Measurements from ENCODE around the gene GOLT1A.

GOLT1A gene

DNA sequence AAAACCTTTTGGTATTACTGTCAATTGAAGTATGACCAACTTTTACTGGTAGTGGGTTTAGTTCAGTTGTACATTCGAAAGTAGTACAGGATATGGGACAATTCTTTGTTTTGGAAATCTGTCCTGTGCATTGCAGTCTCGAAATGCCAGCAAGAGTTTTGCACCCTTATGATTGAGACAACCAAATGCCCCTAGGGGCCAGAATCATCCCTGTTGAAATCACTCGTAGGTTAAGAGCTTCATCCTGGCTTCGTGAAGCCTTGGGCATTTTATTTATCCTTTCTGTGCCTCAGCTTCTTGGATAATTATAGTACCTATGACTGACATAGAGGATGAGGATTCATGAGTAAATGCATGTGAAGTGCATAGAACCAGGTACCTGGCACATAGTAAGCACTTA, 2.4 kb upstream of the GOLT1A start:
- no peaks in the 10 kb centered on the region for H3K36me3 ChIP-seq (ENCODE audit: insufficient read depth, low read length)
- no peaks in the 10 kb centered on the region for H3F3A ChIP-seq (ENCODE audit: insufficient read depth, low read length)
- no peaks in the 10 kb centered on the region for H4K20me1 ChIP-seq (ENCODE audit: insufficient read depth, low read length)
- no peaks in the 10 kb centered on the region for H3K9me2 ChIP-seq (ENCODE audit: low read depth, low read length)
- H2AFZ ChIP-seq (ENCODE audit: low read length): no peak overlapping the region
- H3K79me2 ChIP-seq (ENCODE audit: insufficient read depth, low read length): no peaks in the 10 kb centered on the region
- no peaks in the 10 kb centered on the region for H3K27me3 ChIP-seq (ENCODE audit: insufficient read depth, low read length)
- no peak overlapping the region for H3K9ac ChIP-seq (ENCODE audit: low read length)
- no peak overlapping the region for H3K4me2 ChIP-seq (ENCODE audit: low read length)
- H3K4me1 ChIP-seq (ENCODE audit: insufficient read depth, low read length, severe bottlenecking): no peaks in the 10 kb centered on the region
- no peak overlapping the region for H3K4me3 ChIP-seq (ENCODE audit: low read depth, low read length, poor library complexity, severe bottlenecking)
- TF ChIP-seq, protein P1, sequence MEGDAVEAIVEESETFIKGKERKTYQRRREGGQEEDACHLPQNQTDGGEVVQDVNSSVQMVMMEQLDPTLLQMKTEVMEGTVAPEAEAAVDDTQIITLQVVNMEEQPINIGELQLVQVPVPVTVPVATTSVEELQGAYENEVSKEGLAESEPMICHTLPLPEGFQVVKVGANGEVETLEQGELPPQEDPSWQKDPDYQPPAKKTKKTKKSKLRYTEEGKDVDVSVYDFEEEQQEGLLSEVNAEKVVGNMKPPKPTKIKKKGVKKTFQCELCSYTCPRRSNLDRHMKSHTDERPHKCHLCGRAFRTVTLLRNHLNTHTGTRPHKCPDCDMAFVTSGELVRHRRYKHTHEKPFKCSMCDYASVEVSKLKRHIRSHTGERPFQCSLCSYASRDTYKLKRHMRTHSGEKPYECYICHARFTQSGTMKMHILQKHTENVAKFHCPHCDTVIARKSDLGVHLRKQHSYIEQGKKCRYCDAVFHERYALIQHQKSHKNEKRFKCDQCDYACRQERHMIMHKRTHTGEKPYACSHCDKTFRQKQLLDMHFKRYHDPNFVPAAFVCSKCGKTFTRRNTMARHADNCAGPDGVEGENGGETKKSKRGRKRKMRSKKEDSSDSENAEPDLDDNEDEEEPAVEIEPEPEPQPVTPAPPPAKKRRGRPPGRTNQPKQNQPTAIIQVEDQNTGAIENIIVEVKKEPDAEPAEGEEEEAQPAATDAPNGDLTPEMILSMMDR (IDR thresholded peaks at IDR 0.05; ENCODE audit: low read length): no peak
- TF ChIP-seq EZH2 (IDR thresholded peaks at IDR 0.05; ENCODE audit: borderline replicate concordance, low read length): no peak
- no peak overlapping the region for H3K27ac ChIP-seq (ENCODE audit: low read depth, low read length, poor library complexity, severe bottlenecking)
- no peaks in the 10 kb centered on the region for H3K9me3 ChIP-seq (ENCODE audit: low read length)

DNA sequence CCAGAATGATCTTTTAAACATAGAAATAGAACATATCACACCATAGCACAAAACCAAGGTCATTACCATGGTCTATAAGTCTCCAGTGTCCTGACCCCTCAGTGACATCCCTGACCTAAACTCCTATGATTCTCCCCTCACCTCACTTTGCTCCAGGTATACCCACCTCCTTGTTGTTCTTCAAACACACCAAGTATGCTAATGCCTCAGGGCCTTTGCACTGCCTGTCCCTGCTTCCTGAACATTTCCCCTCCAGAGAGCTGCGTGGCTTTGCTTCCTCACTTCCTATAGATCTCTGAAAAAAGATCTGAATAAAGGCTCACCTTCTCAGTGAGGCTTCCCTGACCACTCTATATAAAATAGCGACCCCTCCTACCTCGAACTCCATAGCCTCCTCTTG, 1.1 kb downstream of the GOLT1A start:
- H3K4me2 ChIP-seq (ENCODE audit: low read length): no peak overlapping the region
- H3K9me2 ChIP-seq (ENCODE audit: low read depth, low read length): no peaks in the 10 kb centered on the region
- H3K27ac ChIP-seq (ENCODE audit: low read depth, low read length, poor library complexity, severe bottlenecking): no peak overlapping the region
- no peaks in the 10 kb centered on the region for H3K36me3 ChIP-seq (ENCODE audit: insufficient read depth, low read length)
- no peaks in the 10 kb centered on the region for H3K79me2 ChIP-seq (ENCODE audit: insufficient read depth, low read length)
- H2AFZ ChIP-seq (ENCODE audit: low read length): no peak overlapping the region
- H3K4me1 ChIP-seq (ENCODE audit: insufficient read depth, low read length, severe bottlenecking): no peaks in the 10 kb centered on the region
- H3K27me3 ChIP-seq (ENCODE audit: insufficient read depth, low read length): no peaks in the 10 kb centered on the region
- no peak overlapping the region for H3K4me3 ChIP-seq (ENCODE audit: low read depth, low read length, poor library complexity, severe bottlenecking)
- TF ChIP-seq EZH2 (IDR thresholded peaks at IDR 0.05; ENCODE audit: borderline replicate concordance, low read length): no peak
- TF ChIP-seq, protein P1 (IDR thresholded peaks at IDR 0.05; ENCODE audit: low read length): no peak
- H3K9ac ChIP-seq (ENCODE audit: low read length): no peak overlapping the region
- no peaks in the 10 kb centered on the region for H4K20me1 ChIP-seq (ENCODE audit: insufficient read depth, low read length)
- no peaks in the 10 kb centered on the region for H3F3A ChIP-seq (ENCODE audit: insufficient read depth, low read length)
- no peaks in the 10 kb centered on the region for H3K9me3 ChIP-seq (ENCODE audit: low read length)

DNA sequence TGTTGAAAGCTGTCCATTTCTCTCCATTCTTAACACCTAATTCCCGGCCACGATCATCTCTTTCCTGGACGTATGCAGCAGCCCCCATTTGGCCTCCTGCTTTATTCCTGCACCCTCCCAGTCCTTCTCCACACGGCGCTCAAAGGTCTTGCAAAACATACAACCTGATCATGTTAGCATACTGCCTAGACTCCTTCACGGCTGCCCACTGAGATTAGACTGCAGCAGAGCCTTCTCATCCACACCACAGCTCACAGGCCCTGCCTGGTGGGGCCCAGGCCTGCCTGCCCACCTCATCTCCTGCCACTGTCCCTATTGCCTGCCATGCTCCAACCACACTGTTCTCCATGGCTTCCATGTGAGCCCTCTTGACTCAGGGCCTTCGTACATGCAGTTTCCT, 2.7 kb downstream of the GOLT1A start:
- no peaks in the 10 kb centered on the region for H3K27me3 ChIP-seq (ENCODE audit: insufficient read depth, low read length)
- no peak overlapping the region for H3K4me2 ChIP-seq (ENCODE audit: low read length)
- H3K36me3 ChIP-seq (ENCODE audit: insufficient read depth, low read length): no peaks in the 10 kb centered on the region
- H3K4me1 ChIP-seq (ENCODE audit: insufficient read depth, low read length, severe bottlenecking): no peaks in the 10 kb centered on the region
- H2AFZ ChIP-seq (ENCODE audit: low read length): no peak overlapping the region
- H3F3A ChIP-seq (ENCODE audit: insufficient read depth, low read length): no peaks in the 10 kb centered on the region
- H3K27ac ChIP-seq (ENCODE audit: low read depth, low read length, poor library complexity, severe bottlenecking): no peak overlapping the region
- no peaks in the 10 kb centered on the region for H3K9me2 ChIP-seq (ENCODE audit: low read depth, low read length)
- no peak overlapping the region for H3K9ac ChIP-seq (ENCODE audit: low read length)
- no peaks in the 10 kb centered on the region for H3K79me2 ChIP-seq (ENCODE audit: insufficient read depth, low read length)
- H3K4me3 ChIP-seq (ENCODE audit: low read depth, low read length, poor library complexity, severe bottlenecking): no peak overlapping the region
- TF ChIP-seq, protein P1 (IDR thresholded peaks at IDR 0.05; ENCODE audit: low read length): no peak
- no peak for TF ChIP-seq EZH2 (IDR thresholded peaks at IDR 0.05; ENCODE audit: borderline replicate concordance, low read length)
- H4K20me1 ChIP-seq (ENCODE audit: insufficient read depth, low read length): no peaks in the 10 kb centered on the region
- H3K9me3 ChIP-seq (ENCODE audit: low read length): no peaks in the 10 kb centered on the region
